ENCODE data around the gene GPR155.
"Not testable (repeated sequence)": the region's sequence is repeated elsewhere in the genome, so short reads cannot be mapped to it uniquely, and the experiment has no call there.

The GPR155 gene

GRCh38 chr2:174399171-174399570, 87.7 kb downstream of the GPR155 start:
- no peak for DNase-seq (ENCODE audit: low read depth)
- H3K4me3 ChIP-seq (ENCODE audit: low read depth, low read length), result no peak overlapping the region
- in situ Hi-C loops (cut with HindIII; ENCODE audit: low sequenced_read_pairs), result no loop called here
- TF ChIP-seq CTCF (IDR thresholded peaks at IDR 0.05; ENCODE audit: low read depth, low read length, missing control alignments), result no peak

- in situ Hi-C loops (cut with HindIII; ENCODE audit: low sequenced_read_pairs), result no loop called here
- no peak for TF ChIP-seq CTCF (IDR thresholded peaks at IDR 0.05; ENCODE audit: low read depth, low read length, missing control alignments)
- DNase-seq (ENCODE audit: low read depth), result no peak
- H3K4me3 ChIP-seq (ENCODE audit: low read depth, low read length), result no peak overlapping the region
Measured at GRCh38 chr2:174397773-174398172, 89.1 kb downstream of the GPR155 start.

- H3K4me3 ChIP-seq (ENCODE audit: low read depth, low read length), result peak overlapping the region; percentile 77
- in situ Hi-C loops (cut with HindIII; ENCODE audit: low sequenced_read_pairs), result no loop called here
- no peak for TF ChIP-seq CTCF (IDR thresholded peaks at IDR 0.05; ENCODE audit: low read depth, low read length, missing control alignments)
- DNase-seq (ENCODE audit: low read depth), result no peak
Measured at GRCh38 chr2:174395969-174396630, 90.7 kb downstream of the GPR155 start.

DNA sequence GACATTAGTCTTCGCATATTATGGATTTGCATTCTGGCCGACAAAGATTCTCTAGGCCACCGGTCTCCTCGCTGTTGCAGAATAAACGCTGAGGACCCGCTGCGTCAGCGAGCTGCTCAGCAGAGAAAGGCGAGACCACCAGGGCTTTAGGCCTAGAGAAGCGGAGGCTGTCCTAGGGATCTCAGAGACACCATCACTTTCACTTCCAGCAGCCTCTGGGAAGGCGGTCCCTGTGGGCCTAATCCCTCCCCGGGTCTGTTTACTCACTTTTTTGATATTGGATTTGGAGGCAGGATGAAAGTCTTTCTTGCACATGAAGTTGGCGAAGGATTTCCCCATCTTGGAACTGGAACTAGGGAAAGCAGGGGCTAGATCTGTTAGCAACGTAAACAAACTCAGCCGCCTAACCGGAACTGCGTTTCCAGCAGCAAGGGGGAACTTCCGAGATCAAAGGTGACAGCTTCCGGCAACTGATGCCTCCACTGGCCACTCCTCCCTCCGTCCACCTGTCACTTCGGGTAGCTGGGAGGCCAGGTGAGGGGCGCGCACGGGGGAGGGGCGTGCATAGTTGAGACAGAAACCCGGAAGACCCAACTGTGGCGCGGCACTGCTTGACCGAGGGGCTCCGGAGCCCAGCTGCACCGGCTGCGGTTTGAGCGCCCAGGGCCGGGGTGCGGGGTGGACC, 91.4 kb downstream of the GPR155 start, which contains the start of gene SCRN3:
Gene SCRN3, plus strand, starts transcription at position 447 of the 685 bp plus-strand sequence. CDS start 2,554 bp downstream, outside the sequence.
- in situ Hi-C loops (cut with HindIII; ENCODE audit: low sequenced_read_pairs), result no loop called here
- peak; percentile 35 for DNase-seq (ENCODE audit: low read depth)
- peak within 1 kb of the TSS; percentile 77 for H3K4me3 ChIP-seq (ENCODE audit: low read depth, low read length)
- TF ChIP-seq CTCF (IDR thresholded peaks at IDR 0.05; ENCODE audit: low read depth, low read length, missing control alignments), result no peak

GRCh38 chr2:174392706-174393105, 94.1 kb downstream of the GPR155 start:
- H3K4me3 ChIP-seq (ENCODE audit: low read depth, low read length), result no peak overlapping the region
- in situ Hi-C loops (cut with HindIII; ENCODE audit: low sequenced_read_pairs), result no loop called here
- DNase-seq (ENCODE audit: low read depth), result no peak
- TF ChIP-seq CTCF (IDR thresholded peaks at IDR 0.05; ENCODE audit: low read depth, low read length, missing control alignments), result no peak

DNA sequence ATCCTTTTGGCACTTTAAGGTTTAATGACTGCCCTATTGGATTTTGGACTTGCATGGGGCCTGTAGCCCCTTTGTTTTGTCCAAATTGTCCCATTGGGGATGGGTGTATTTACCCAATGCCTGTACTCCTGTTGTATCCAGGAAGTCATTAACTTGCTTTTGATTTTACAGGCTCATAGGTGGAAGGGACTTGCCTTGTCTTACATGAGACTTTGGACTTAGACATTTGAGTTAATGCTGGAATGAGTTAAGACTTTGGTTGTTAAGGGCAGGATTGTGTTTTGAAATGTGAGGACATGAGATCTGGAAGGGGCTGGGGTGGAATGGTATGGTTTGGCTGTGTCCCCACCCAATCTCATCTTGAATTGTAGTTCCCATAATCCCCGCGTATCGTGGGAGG, 96.5 kb downstream of the GPR155 start:
- H3K4me3 ChIP-seq (ENCODE audit: low read depth, low read length); in situ Hi-C loops (cut with HindIII; ENCODE audit: low sequenced_read_pairs); DNase-seq (ENCODE audit: low read depth): not testable (repeated sequence)

GRCh38 chr2:174389542-174389941, 97.3 kb downstream of the GPR155 start:
- no peak for TF ChIP-seq CTCF (IDR thresholded peaks at IDR 0.05; ENCODE audit: low read depth, low read length, missing control alignments)
- no peak for DNase-seq (ENCODE audit: low read depth)
- H3K4me3 ChIP-seq (ENCODE audit: low read depth, low read length), result no peak overlapping the region
- in situ Hi-C loops (cut with HindIII; ENCODE audit: low sequenced_read_pairs), result no loop called here

GRCh38 chr2:174388706-174389105, 98.1 kb downstream of the GPR155 start:
- DNase-seq (ENCODE audit: low read depth); H3K4me3 ChIP-seq (ENCODE audit: low read depth, low read length); in situ Hi-C loops (cut with HindIII; ENCODE audit: low sequenced_read_pairs): not testable (repeated sequence)

Measured in astrocyte of the cerebellum (primary cell).